Measurements from ENCODE around the gene FAM81A.

DNA sequence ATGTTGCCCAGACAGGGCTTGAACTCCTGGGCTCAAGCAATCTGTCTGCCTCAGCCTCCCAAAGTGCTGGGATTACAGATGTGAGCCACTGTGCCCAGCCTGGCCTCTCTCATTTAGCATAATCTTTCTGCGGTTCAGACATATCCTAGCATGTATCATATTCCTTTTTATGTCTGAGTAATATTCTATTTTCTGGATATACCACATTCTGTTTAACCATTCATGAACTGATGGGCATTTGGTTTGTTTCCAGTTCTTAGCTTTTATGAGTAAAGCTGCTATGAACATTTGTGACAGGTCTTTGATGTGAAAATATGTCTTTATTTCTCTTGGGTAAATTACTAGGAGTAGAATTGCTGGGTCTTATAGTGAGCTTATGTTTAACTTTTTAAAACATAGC lies 23.5 kb downstream of the FAM81A start:
- TF ChIP-seq, protein P1, sequence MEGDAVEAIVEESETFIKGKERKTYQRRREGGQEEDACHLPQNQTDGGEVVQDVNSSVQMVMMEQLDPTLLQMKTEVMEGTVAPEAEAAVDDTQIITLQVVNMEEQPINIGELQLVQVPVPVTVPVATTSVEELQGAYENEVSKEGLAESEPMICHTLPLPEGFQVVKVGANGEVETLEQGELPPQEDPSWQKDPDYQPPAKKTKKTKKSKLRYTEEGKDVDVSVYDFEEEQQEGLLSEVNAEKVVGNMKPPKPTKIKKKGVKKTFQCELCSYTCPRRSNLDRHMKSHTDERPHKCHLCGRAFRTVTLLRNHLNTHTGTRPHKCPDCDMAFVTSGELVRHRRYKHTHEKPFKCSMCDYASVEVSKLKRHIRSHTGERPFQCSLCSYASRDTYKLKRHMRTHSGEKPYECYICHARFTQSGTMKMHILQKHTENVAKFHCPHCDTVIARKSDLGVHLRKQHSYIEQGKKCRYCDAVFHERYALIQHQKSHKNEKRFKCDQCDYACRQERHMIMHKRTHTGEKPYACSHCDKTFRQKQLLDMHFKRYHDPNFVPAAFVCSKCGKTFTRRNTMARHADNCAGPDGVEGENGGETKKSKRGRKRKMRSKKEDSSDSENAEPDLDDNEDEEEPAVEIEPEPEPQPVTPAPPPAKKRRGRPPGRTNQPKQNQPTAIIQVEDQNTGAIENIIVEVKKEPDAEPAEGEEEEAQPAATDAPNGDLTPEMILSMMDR (IDR thresholded peaks at IDR 0.05; ENCODE audit: borderline replicate concordance, extremely low read depth, low read length, poor library complexity, severe bottlenecking) = no peak
- TF ChIP-seq EZH2 (IDR thresholded peaks at IDR 0.05; ENCODE audit: borderline replicate concordance, low read depth, low read length, severe bottlenecking) = no peak
